Glutamatergic neuron (in vitro differentiated cells): Measurements from ENCODE around the gene ARGLU1. TPM values are rescaled to one million over a fixed set of nuclear protein-coding genes. Genes with fewer than 3 reads are reported as not detected.

Experiments used
- DNase-seq: peaks from one replicate; pipeline ENCODE4 v3.0.0; 2022
- H3K27ac Mint-ChIP-seq: one replicate; pipeline ENCODE4 v1.8.0; 2020; ENCODE audit warnings: mild to moderate bottlenecking, mixed read lengths, inconsistent platforms; ENCODE audit not compliant: unreplicated experiment
- H3K27me3 Mint-ChIP-seq: one replicate; pipeline ENCODE4 v1.8.0; 2020; ENCODE audit warnings: mild to moderate bottlenecking, moderate library complexity, mixed read lengths, inconsistent platforms; ENCODE audit not compliant: unreplicated experiment
- H3K36me3 Mint-ChIP-seq: one replicate; pipeline ENCODE4 v1.8.0; 2020; ENCODE audit warnings: mild to moderate bottlenecking, mixed read lengths, inconsistent platforms; ENCODE audit not compliant: unreplicated experiment
- H3K4me1 Mint-ChIP-seq: one replicate; pipeline ENCODE4 v1.8.0; 2020; ENCODE audit warnings: mild to moderate bottlenecking, low read depth, mixed read lengths, inconsistent platforms; ENCODE audit not compliant: unreplicated experiment
- H3K4me3 Mint-ChIP-seq: one replicate; pipeline ENCODE4 v1.8.0; 2020; ENCODE audit warnings: mild to moderate bottlenecking, mixed read lengths, inconsistent platforms; ENCODE audit not compliant: unreplicated experiment
- H3K9me3 Mint-ChIP-seq: one replicate; pipeline ENCODE4 v1.8.0; 2020; ENCODE audit warnings: mild to moderate bottlenecking, moderate library complexity, mixed read lengths, inconsistent platforms; ENCODE audit not compliant: unreplicated experiment
- total RNA-seq: library from RNA; stranded (reverse); fragmentation: NEBNext Ultra II Directional; extraction: Animal tissue kit (Norgen Biotek cat#: 25700); gene quantifications from one replicate; pipeline ENCODE4 v1.2.1, GENCODE V29; 2021; ENCODE audit not compliant: unreplicated experiment
- TF ChIP-seq, protein P1 (sequence below): fragments of 200-600 bp; sonication (generic); IDR thresholded peaks from one replicate; pipeline ENCODE4 v1.5.0; 2021; ENCODE audit not compliant: partially characterized antibody, unreplicated experiment

Gene ARGLU1
- total RNA-seq, 1 donor from 2014 or later: 129 TPM

DNA sequence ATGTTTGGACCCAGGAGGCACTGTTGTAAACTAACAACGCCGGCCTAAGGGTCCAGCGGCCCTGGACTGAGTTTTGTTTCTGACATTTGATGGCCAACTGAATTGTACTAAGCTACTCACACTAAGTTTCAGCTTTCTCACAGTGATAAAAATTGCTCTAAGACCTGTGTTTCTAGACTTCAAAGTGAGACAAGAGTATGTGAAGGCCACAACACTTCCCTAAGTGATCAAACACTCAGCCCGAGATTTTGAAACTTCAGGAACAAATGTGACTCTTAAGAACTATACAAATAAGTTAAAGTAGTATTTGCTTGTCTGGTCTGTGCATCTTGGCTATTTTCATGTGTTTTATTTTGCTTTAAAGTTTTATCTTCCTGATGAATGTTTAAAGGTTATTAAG lies 62.6 kb downstream of the ARGLU1 start:
- DNase-seq: no peak
- TF ChIP-seq, protein P1, sequence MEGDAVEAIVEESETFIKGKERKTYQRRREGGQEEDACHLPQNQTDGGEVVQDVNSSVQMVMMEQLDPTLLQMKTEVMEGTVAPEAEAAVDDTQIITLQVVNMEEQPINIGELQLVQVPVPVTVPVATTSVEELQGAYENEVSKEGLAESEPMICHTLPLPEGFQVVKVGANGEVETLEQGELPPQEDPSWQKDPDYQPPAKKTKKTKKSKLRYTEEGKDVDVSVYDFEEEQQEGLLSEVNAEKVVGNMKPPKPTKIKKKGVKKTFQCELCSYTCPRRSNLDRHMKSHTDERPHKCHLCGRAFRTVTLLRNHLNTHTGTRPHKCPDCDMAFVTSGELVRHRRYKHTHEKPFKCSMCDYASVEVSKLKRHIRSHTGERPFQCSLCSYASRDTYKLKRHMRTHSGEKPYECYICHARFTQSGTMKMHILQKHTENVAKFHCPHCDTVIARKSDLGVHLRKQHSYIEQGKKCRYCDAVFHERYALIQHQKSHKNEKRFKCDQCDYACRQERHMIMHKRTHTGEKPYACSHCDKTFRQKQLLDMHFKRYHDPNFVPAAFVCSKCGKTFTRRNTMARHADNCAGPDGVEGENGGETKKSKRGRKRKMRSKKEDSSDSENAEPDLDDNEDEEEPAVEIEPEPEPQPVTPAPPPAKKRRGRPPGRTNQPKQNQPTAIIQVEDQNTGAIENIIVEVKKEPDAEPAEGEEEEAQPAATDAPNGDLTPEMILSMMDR: no peak
- no peaks in the 10 kb centered on the region for H3K36me3 Mint-ChIP-seq
- H3K4me3 Mint-ChIP-seq: no peak overlapping the region
- peaks cover 37% of the 10 kb centered on the region for H3K4me1 Mint-ChIP-seq
- no peaks in the 10 kb centered on the region for H3K27me3 Mint-ChIP-seq
- H3K9me3 Mint-ChIP-seq: no peaks in the 10 kb centered on the region
- H3K27ac Mint-ChIP-seq: no peak overlapping the region

- Mint-ChIP-seq H3K4me3 (no peak overlapping the region), H3K4me1 (peaks cover 45% of the 10 kb centered on the region), H3K9me3 (no peaks in the 10 kb centered on the region), H3K36me3 (no peaks in the 10 kb centered on the region), H3K27ac (no peak overlapping the region), H3K27me3 (no peaks in the 10 kb centered on the region)
- TF ChIP-seq, protein P1: no peak
- DNase-seq: no peak
Measured at GRCh38 chr13:106503730-106504453, 64.0 kb downstream of the ARGLU1 start.

DNA sequence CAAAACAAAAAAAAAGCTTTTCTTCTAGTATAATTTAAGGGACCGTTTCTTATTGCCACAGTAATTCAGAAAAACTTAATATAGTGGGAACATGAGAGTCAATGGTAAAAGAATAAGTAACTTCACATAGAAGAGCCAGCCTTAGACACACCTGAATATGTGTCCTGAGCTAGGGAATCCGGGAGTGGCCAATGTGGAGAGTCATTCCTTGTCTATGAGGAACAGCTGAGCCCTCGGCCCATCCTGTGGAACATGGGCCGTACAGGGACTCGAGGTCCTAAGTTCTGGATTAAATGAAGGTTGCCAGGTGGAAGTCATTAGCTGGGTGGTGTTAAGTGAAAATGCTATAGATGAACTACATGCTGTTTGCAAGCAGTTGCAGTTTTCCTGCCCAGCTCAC lies 64.7 kb downstream of the ARGLU1 start:
- no peak overlapping the region for H3K4me3 Mint-ChIP-seq
- DNase-seq: no peak
- TF ChIP-seq, protein P1: no peak
- H3K9me3 Mint-ChIP-seq: no peaks in the 10 kb centered on the region
- peaks cover 39% of the 10 kb centered on the region for H3K4me1 Mint-ChIP-seq
- no peaks in the 10 kb centered on the region for H3K27me3 Mint-ChIP-seq
- no peak overlapping the region for H3K27ac Mint-ChIP-seq
- H3K36me3 Mint-ChIP-seq: no peaks in the 10 kb centered on the region

DNA sequence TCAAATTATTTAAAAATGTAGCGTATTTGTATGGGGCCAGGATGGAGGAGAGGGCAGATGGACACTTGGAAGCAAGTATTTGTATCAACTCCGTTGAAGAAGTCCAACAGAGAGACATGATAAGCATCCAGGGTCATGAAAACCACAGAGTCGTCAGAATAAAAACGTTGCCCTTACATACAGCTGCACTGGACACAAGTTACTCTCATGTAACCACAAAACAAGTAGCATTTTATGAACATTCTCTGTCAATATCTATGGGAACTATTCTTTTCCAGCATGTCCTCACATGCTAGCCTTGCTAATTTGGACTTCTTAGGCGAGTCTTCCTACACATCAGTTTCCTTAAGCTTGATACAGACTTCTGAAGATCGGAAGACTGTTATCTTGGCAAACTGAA lies 67.5 kb downstream of the ARGLU1 start:
- Mint-ChIP-seq H3K27me3 (no peaks in the 10 kb centered on the region), H3K9me3 (peaks cover 2% of the 10 kb centered on the region), H3K4me1 (peaks cover 33% of the 10 kb centered on the region), H3K36me3 (no peaks in the 10 kb centered on the region), H3K27ac (no peak overlapping the region), H3K4me3 (no peak overlapping the region)
- no peak for DNase-seq
- TF ChIP-seq, protein P1: no peak

DNA sequence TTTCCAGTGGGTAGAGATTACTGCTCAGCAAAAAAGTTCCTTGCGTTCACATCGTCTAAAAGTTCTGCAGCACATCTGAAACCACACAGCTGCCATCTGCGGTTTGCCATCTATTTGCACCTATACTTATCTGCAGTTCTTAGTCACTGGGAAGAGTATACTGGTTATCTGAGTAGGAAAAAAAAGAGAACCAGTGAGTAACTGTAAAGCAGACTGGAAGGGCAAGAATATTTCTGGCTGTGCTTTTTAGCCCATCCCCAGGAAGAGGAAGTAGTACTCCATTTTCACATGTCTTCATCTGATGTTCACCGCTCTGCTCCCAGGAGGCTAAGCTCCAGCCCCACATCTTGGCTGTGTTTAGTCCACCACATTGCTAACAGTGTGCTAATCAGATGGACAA lies 68.0 kb downstream of the ARGLU1 start:
- no peaks in the 10 kb centered on the region for H3K27me3 Mint-ChIP-seq
- peaks cover 2% of the 10 kb centered on the region for H3K9me3 Mint-ChIP-seq
- no peak for DNase-seq
- H3K27ac Mint-ChIP-seq: no peak overlapping the region
- no peaks in the 10 kb centered on the region for H3K36me3 Mint-ChIP-seq
- TF ChIP-seq, protein P1: no peak
- H3K4me3 Mint-ChIP-seq: no peak overlapping the region
- peaks cover 30% of the 10 kb centered on the region for H3K4me1 Mint-ChIP-seq
